DND-41 (cell line): ENCODE data around the gene SEC24D.

Source experiments
- EZH2 ChIP-seq: IDR thresholded peaks from 3 replicates; pipeline ENCODE4 v1.6.1; 2012; ENCODE audit warnings: borderline replicate concordance, low read depth, mild to moderate bottlenecking, moderate library complexity, low read length, inconsistent platforms; ENCODE audit not compliant: severe bottlenecking
- TF ChIP-seq, protein P1 (sequence below): IDR thresholded peaks from 2 replicates; pipeline ENCODE4 v1.5.1; 2012; ENCODE audit warnings: borderline replicate concordance, low read length, moderate library complexity, mild to moderate bottlenecking; ENCODE audit not compliant: poor library complexity, severe bottlenecking; ENCODE audit errors: extremely low read depth

DNA sequence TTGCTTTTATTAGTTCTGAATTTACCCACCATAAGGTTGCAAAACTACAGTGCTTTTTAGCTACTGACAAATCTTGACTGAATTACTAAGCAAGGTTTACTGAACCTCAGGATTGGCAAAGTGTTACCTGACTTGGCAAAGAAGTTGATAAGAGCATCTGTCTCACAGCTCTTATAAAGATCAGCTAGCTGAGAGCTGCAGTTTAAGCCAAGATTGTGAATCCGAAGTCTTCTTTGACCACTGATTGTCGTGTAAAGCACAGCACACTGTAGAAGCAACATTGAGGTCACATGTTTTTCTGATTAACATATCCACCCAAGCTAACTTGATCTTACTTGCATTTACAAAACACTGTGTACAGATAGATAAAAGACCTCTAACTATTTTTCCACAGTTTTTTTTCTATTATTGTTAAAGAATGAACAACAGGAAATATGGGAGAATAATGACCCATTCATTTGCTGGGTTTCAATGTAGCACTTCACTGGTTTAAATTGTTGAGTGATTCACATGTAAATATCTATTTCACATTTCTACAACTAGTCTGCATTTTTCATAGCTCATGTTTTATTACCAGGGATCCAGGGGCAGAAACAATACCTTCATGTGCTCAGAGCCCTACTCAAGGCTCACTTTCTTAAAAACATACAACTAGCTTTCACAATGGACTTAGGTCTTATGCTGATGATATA, 96.8 kb downstream of the SEC24D start:
- TF ChIP-seq, protein P1, sequence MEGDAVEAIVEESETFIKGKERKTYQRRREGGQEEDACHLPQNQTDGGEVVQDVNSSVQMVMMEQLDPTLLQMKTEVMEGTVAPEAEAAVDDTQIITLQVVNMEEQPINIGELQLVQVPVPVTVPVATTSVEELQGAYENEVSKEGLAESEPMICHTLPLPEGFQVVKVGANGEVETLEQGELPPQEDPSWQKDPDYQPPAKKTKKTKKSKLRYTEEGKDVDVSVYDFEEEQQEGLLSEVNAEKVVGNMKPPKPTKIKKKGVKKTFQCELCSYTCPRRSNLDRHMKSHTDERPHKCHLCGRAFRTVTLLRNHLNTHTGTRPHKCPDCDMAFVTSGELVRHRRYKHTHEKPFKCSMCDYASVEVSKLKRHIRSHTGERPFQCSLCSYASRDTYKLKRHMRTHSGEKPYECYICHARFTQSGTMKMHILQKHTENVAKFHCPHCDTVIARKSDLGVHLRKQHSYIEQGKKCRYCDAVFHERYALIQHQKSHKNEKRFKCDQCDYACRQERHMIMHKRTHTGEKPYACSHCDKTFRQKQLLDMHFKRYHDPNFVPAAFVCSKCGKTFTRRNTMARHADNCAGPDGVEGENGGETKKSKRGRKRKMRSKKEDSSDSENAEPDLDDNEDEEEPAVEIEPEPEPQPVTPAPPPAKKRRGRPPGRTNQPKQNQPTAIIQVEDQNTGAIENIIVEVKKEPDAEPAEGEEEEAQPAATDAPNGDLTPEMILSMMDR: no peak
- TF ChIP-seq EZH2: no peak
